Liver (tissue), 9 donors: ENCODE data around the gene UNG. TPM values are rescaled to one million over a fixed set of nuclear protein-coding genes. Genes with fewer than 3 reads are reported as not detected.

Experiments
- DNase-seq: peaks from one replicate; pipeline ENCODE4 v3.0.0-alpha.2; 2017; ENCODE audit warnings: low spot score
- H3K27ac ChIP-seq, 2 donors: one replicate each; pipeline ENCODE4 v1.7.0; 2013; ENCODE audit warnings: inconsistent platforms in 2 of 2, low read length in 2 of 2, control low read depth in 1 of 2, low read depth in 1 of 2, mild to moderate bottlenecking in 1 of 2
- H3K27me3 ChIP-seq, 4 donors: one replicate each; pipeline versions ENCODE4 v1.6.1 to v1.7.0; 2013; ENCODE audit warnings: low read length in 3 of 4, inconsistent platforms in 1 of 4, mild to moderate bottlenecking in 1 of 4, moderate library complexity in 1 of 4; ENCODE audit not compliant: control insufficient read depth in 4 of 4, insufficient read depth in 4 of 4
- H3K36me3 ChIP-seq, 4 donors: one replicate each; pipeline versions ENCODE4 v1.6.1 to v1.7.0; 2013; ENCODE audit warnings: low read length in 3 of 4, mild to moderate bottlenecking in 3 of 4, low read depth in 1 of 4, moderate library complexity in 1 of 4; ENCODE audit not compliant: control insufficient read depth in 4 of 4, insufficient read depth in 3 of 4
- H3K4me1 ChIP-seq, 4 donors: one replicate each; pipeline versions ENCODE4 v1.6.1 to v1.7.0; 2013; ENCODE audit warnings: low read length in 3 of 4, mild to moderate bottlenecking in 3 of 4, moderate library complexity in 1 of 4; ENCODE audit not compliant: control insufficient read depth in 4 of 4, insufficient read depth in 4 of 4
- H3K4me3 ChIP-seq, 3 donors: one replicate each; pipeline versions ENCODE4 v1.6.1 to v1.7.0; 2013; ENCODE audit warnings: low read length in 3 of 3, control low read depth in 1 of 3, low read depth in 1 of 3, mild to moderate bottlenecking in 1 of 3
- H3K9ac ChIP-seq, 2 donors: one replicate each; pipeline ENCODE4 v1.7.0; 2013; ENCODE audit warnings: low read length in 2 of 2, mild to moderate bottlenecking in 2 of 2, moderate library complexity in 2 of 2, control low read depth in 1 of 2, low read depth in 1 of 2
- H3K9me3 ChIP-seq, 4 donors: one replicate each; pipeline versions ENCODE4 v1.6.1 to v1.7.0; 2013; ENCODE audit warnings: low read length in 3 of 4; ENCODE audit not compliant: control insufficient read depth in 4 of 4
- FOXA2 ChIP-seq: IDR thresholded peaks from 2 replicates; pipeline ENCODE4 v1.6.1; 2016; ENCODE audit warnings: antibody characterized with exemption
- GABPA ChIP-seq, 2 donors: IDR thresholded peaks in 1 of 2; conservative IDR thresholded peaks in 1 of 2; 2 replicates each; pipeline ENCODE4 v1.6.1; 2016; ENCODE audit warnings: antibody characterized with exemption in 2 of 2, mild to moderate bottlenecking in 1 of 2, moderate library complexity in 1 of 2
- HNF4A ChIP-seq, 2 donors: conservative IDR thresholded peaks; 2 replicates each; pipeline ENCODE4 v1.6.1; 2016; ENCODE audit warnings: antibody characterized with exemption in 2 of 2, mild to moderate bottlenecking in 2 of 2
- JUND ChIP-seq, 2 donors: IDR thresholded peaks; 2 replicates each; pipeline ENCODE4 v1.6.1; 2016; ENCODE audit warnings: antibody characterized with exemption in 2 of 2
- NR2F2 ChIP-seq: IDR thresholded peaks from 2 replicates; pipeline ENCODE4 v1.6.1; 2016; ENCODE audit warnings: antibody characterized with exemption
- RAD21 ChIP-seq, 2 donors: IDR thresholded peaks; 2 replicates each; pipeline ENCODE4 v1.6.1; 2016; ENCODE audit warnings: antibody characterized with exemption in 2 of 2, mild to moderate bottlenecking in 2 of 2
- RXRA ChIP-seq, 2 donors: IDR thresholded peaks; 2 replicates each; pipeline ENCODE4 v1.6.1; 2017 to 2018; ENCODE audit warnings: antibody characterized with exemption in 2 of 2, mild to moderate bottlenecking in 1 of 2
- SP1 ChIP-seq: IDR thresholded peaks from 2 replicates; pipeline ENCODE4 v1.6.1; 2018; ENCODE audit warnings: antibody characterized with exemption, mild to moderate bottlenecking
- TAF1 ChIP-seq: conservative IDR thresholded peaks from 2 replicates; pipeline ENCODE4 v1.6.1; 2016; ENCODE audit warnings: antibody characterized with exemption, mild to moderate bottlenecking
- YY1 ChIP-seq: IDR thresholded peaks from 2 replicates; pipeline ENCODE4 v1.6.1; 2016; ENCODE audit warnings: antibody characterized with exemption, mild to moderate bottlenecking
- ZBTB33 ChIP-seq: IDR thresholded peaks from 2 replicates; pipeline ENCODE4 v1.6.1; 2016; ENCODE audit warnings: antibody characterized with exemption
- WGBS: extraction: QIAGEN DNeasy Blood & Tissue Kit; methylation state at CpG from one replicate; pipeline ENCODE4 v1.1.7; 2013; 5-methylcytosine and 5-hydroxymethylcytosine counted together
- polyA plus RNA-seq, 2 donors: library from polyadenylated mRNA; stranded (reverse) in 1 of 2; unstranded in 1 of 2; fragments of 200-250 nt in 1 of 2; fragments of >200 nt in 1 of 2; fragmentation: Nextera tagmentation in 1 of 2; extraction: Ambion mirVana in 1 of 2; gene quantifications; one replicate each; pipeline versions ENCODE4 v1.2.1 to v1.2.3, GENCODE V29; 2013 to 2015
- total RNA-seq, 2 donors: library from RNA; depleted of rRNA; stranded (reverse); fragments of >200 nt; gene quantifications; one replicate each; pipeline ENCODE4 v1.2.3, GENCODE V29; 2014
- TF ChIP-seq, protein P1 (sequence below): IDR thresholded peaks from 2 replicates; pipeline ENCODE4 v1.6.1; 2016; ENCODE audit warnings: antibody characterized with exemption, mild to moderate bottlenecking
- TF ChIP-seq, protein P2 (sequence below): IDR thresholded peaks from 2 replicates; pipeline ENCODE4 v1.6.1; 2016; ENCODE audit warnings: antibody characterized with exemption
- TF ChIP-seq, protein P3 (sequence below): IDR thresholded peaks from 2 replicates; pipeline ENCODE4 v1.6.1; 2016; ENCODE audit warnings: antibody characterized with exemption
- donor health status: healthy.
- donor health status: healthy.
- donor health status: healthy.
- donor health status: healthy.
- donor health status: healthy.

The UNG gene
- total and polyA plus RNA-seq, 4 donors: 9.4 to 22.1 (median 14.9) TPM

DNA sequence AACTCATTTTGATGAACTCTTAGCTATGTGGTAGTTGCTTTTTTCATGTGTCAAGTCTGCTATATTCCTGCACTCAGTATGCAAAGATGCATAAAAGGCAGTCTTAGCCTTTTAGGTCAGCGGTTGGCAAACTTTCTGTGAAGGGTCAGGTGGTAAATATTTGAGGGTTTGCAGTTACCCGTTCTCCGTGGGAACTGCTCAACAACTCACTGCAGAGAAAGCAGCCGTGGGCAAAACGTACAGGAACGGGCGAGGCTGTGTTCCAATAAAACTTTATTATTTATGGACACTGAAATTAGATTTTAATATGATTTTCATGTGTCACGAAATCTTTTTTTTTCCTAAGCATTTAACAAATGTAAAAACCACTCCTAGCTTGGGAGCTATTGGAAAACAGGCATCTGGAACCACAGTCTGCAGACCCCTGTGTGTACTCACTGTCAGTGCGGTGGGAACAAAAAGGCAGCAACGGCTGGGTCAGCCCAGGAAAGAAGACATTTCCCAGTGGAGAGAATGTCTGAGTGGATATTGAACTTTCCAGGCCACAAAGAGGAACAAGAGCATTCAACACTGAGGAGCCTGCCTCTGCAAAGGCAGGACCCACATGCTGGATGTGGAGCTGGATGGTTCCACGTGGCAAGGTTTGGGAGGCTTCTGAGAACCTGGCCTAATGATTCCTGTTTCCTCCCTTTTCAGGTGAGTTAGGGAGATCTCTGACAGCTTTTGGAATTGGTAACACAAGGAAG, 15.5 kb downstream of the UNG start:
- no peak overlapping the region for H3K4me3 ChIP-seq
- DNase-seq: no peak
- WGBS: 54% methylated on average over 11 of the region's 11 CpGs
- peak overlapping the region; percentile 27 to 62 for H3K27ac ChIP-seq
- no peaks in the 10 kb centered on the region for H3K27me3 ChIP-seq
- peaks cover 0 to 3% (median 0%) of the 10 kb centered on the region in 4 donors for H3K36me3 ChIP-seq
- H3K9me3 ChIP-seq: no peaks in the 10 kb centered on the region
- TF ChIP-seq, protein P1, sequence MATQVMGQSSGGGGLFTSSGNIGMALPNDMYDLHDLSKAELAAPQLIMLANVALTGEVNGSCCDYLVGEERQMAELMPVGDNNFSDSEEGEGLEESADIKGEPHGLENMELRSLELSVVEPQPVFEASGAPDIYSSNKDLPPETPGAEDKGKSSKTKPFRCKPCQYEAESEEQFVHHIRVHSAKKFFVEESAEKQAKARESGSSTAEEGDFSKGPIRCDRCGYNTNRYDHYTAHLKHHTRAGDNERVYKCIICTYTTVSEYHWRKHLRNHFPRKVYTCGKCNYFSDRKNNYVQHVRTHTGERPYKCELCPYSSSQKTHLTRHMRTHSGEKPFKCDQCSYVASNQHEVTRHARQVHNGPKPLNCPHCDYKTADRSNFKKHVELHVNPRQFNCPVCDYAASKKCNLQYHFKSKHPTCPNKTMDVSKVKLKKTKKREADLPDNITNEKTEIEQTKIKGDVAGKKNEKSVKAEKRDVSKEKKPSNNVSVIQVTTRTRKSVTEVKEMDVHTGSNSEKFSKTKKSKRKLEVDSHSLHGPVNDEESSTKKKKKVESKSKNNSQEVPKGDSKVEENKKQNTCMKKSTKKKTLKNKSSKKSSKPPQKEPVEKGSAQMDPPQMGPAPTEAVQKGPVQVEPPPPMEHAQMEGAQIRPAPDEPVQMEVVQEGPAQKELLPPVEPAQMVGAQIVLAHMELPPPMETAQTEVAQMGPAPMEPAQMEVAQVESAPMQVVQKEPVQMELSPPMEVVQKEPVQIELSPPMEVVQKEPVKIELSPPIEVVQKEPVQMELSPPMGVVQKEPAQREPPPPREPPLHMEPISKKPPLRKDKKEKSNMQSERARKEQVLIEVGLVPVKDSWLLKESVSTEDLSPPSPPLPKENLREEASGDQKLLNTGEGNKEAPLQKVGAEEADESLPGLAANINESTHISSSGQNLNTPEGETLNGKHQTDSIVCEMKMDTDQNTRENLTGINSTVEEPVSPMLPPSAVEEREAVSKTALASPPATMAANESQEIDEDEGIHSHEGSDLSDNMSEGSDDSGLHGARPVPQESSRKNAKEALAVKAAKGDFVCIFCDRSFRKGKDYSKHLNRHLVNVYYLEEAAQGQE: peak; percentile 15
- TF ChIP-seq FOXA2 (no peak), TAF1 (no peak), YY1 (no peak), SP1 (peak; percentile 6), RXRA (IDR thresholded peaks at IDR 0.05) (peak; percentile 23 to 36), RAD21 (IDR thresholded peaks at IDR 0.05) (no peak)
- TF ChIP-seq, protein P2, sequence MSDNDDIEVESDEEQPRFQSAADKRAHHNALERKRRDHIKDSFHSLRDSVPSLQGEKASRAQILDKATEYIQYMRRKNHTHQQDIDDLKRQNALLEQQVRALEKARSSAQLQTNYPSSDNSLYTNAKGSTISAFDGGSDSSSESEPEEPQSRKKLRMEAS: peak; percentile 57
- H3K4me1 ChIP-seq: peaks cover 7 to 67% (median 63%) of the 10 kb centered on the region in 4 donors
- peak overlapping the region in 1 of 2 donors; percentile 23 for H3K9ac ChIP-seq

- 76% methylated on average over 5 of the region's 5 CpGs for WGBS
- H3K9me3 ChIP-seq: no peaks in the 10 kb centered on the region
- peaks cover 11 to 76% (median 70%) of the 10 kb centered on the region in 4 donors for H3K4me1 ChIP-seq
- no peaks in the 10 kb centered on the region for H3K27me3 ChIP-seq
- H3K9ac ChIP-seq: no peak overlapping the region
- H3K36me3 ChIP-seq: no peaks in the 10 kb centered on the region
- TF ChIP-seq SP1 (no peak), ZBTB33 (no peak), RXRA (IDR thresholded peaks at IDR 0.05) (no peak), JUND (IDR thresholded peaks at IDR 0.05) (no peak), HNF4A (conservative IDR thresholded peaks at IDR 0.05) (no peak), GABPA (IDR thresholded peaks at IDR 0.05 in 1 of 2, conservative IDR thresholded peaks at IDR 0.05 in 1 of 2) (no peak), TAF1 (no peak), YY1 (no peak), NR2F2 (no peak)
- TF ChIP-seq, protein P3, sequence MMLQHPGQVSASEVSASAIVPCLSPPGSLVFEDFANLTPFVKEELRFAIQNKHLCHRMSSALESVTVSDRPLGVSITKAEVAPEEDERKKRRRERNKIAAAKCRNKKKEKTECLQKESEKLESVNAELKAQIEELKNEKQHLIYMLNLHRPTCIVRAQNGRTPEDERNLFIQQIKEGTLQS: no peak
- TF ChIP-seq, protein P1: no peak
- H3K27ac ChIP-seq: peak overlapping the region; percentile 27 to 62
- no peak for DNase-seq
- H3K4me3 ChIP-seq: no peak overlapping the region
Observed at GRCh38 chr12:109113661-109114321, 16.4 kb downstream of the UNG start.
